Fibroblast of skin of right quadriceps (primary cell): ENCODE data around the gene WNT10A.
A peak's percentile ranks its signal among the peaks of the same experiment; 100 is the strongest.

Source experiments
- DNase-seq: peaks from one replicate; pipeline ENCODE4 v3.0.0-alpha.2; 2013

Gene WNT10A

DNA sequence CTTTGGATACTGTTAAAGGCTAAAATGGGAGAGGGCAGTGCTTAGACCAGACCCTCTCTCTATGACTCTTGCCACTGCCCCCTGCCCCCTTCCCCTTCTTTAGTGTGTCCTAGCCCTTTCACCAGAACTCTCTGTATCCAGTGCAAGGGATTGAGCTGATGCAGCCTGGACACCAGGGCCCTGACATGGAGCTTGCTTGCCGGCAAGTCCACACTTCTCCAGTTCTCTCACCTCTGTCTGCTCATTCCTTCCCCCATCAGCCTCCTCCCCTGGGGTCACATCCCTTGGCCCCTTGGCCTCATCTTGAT is 22.6 kb upstream of the WNT10A start:
- DNase-seq: no peak

DNA sequence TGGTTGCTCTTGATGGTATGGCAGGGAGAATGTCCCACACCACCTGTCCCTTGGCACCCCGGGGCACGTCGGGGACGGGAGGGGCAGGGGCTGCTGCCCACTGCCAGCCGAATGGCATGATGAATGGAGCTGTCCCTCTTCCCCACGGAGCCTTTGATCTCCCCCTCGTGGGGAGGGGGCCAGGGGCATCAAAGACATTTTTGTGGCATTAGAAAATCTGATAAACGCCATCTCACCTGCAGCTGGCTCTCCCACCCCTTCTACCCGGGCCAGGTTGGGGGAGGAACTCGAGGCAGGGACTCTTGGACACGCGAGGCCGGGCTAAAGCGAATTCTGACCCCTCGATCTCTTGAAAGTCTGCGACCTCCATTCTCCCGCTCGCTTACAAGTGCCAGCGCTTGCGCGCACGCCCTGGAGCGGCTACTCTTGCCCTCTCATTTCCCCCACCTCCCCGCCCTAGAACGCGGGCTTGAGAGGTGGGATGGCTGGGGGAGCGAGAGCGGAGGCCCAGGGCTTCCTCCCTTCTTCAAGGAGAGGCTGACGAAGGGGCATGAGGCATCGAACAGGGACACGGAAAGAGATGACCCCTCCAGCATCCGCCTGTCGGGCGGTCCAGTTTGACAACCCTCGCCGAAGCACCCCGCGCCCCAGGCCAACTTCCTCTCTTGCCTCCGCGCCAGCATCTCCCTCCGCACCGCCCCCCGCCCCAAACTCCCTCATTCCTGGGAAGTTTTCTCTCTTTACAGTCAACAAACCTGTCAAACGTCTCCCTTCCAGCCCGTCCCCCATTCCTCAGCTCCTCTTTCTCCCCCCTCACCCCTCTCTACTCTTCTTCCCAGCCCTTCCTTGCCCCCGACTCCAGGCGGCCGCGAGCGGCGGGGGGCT is 21.7 kb upstream of the WNT10A start:
- DNase-seq: no peak

DNA sequence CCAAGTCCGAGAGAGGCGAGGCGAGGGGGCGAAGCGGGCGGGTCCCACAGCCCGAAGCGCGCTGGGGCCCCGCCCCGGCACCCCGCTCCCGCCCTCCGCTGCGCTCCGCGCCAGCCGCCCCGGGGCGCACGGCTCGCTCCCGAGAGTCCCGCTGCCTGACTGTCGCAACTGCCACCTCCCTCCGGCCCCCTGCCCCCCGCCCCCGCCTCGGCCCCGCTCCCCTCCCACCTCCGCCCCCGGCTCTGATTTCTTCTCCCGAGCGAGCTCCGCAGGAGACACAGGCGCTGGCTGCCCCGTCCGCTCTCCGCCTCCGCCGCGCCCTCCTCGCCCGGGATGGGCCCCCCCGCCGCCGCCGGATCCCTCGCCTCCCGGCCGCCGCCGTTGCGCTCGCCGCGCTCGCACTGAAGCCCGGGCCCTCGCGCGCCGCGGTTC is 21.1 kb upstream of the WNT10A start, which contains the start of gene WNT6:
WNT6 (plus strand) TSS at position 250 of the 432 bp plus-strand sequence. CDS start 233 bp downstream, outside the sequence.
- no peak for DNase-seq

DNA sequence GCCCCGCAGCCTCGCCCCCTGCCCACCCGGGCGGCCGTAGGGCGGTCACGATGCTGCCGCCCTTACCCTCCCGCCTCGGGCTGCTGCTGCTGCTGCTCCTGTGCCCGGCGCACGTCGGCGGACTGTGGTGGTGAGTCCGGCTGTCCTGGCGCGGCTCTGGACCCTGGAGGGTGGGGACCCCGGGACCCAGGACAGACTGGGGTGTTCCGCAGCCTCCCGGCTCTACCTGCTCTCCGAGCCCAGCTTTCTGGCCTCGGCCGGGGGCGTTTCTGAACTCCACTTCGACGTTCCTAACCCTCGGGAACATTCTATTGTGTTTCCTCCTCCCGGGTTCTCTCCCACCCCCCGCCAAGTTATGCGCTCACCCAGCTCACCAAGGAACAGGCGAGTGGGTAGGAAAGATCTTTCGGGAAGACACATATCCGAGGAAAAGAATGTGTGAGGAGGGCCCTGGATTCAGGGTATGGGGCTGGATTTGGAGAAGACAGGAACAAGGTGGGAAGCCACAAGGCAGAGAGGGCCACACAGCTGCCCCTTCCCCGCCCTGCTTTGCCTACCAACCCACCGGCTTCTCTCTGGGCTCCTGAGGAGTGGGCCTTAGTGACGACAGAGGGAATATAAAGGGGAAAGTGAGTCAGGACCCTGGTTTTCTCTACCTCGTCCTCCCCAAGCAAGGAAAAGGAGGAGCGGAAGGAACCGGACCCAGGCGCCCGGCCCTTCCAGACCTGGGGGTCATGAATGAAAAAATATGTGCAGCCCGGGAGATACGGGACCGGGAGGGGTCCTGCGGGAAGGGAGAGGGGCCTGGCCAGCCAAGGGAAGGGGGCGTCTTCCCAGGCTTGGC is 20.4 kb upstream of the WNT10A start:
- no peak for DNase-seq

DNA sequence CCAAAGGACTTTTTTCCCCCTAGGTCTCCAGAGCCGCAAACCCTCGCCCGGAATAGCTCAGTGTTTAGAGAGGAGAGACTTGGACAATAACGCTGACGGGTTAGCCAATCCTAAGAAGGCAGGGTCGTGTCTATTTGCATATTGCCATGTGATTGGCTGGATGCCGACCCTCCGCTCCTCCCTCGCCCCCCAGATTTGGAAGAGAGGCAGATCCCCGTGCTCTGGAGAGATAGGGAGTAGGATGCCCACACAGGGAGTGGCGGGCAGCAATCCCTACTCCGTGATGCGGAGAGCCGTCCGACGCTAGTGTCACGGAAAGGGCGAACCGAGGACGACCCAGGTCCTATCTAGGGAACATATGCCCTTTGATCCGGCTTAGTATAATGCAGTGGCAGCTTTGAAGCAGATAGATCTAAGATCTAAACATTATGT is 19.7 kb upstream of the WNT10A start:
- peak; percentile 81 for DNase-seq

DNA sequence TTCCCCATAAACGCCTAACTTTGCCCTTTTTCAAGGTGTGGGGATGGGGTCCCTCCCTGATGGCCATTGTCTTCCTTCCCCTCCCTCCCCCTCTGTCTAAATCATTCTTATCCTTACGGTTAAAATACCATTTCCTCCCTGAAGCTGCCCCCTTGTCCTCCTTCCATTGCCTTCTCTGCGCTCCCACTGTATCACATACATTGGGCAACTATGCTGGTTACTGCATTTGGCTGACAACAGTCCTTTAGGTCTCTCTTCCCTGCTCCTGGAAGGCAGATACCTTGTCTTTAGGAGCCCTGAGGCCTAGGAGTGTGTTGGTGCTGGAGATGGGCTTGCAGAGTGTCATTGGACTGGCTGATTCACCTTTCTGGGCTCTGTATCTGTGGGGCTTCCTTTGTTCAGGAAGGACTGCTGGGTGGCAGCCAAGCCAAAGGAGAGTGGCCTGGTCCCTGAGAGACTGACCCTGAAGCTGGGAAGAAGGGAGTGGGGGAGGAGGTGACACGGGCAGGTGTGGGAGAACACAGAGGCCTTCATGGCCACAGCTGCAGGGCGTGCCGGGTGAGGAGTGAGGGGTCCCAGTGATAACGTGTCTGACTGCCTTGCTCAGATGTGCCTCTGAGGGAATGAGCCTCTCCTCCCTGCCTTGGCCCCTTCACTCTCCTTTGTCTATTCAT is 18.9 kb upstream of the WNT10A start:
- no peak for DNase-seq

DNA sequence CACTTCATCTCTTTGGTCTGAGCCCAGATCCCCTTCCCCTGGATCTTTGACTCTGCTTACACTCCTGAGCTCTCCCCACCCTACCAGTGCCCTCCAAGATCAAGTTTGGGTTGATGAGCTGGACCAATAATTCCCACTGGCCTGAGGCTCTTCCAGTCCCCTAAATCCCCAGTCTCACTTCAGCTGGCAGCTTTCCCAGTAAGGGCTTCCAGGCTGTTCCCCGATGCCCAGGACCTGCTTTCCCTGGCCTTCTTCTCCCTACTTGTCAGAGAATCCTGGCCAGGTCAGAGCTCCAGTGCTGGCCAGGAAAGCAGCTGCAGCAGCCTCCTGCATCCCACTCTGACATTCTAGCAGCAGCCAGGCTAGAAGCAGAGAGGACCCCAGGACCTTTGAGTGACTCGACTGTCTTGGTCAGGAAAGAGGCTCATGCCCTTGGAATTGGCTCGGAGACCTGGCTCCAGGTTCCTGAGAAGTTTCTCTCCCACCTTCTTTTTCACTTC is 17.6 kb upstream of the WNT10A start:
- DNase-seq: no peak

DNA sequence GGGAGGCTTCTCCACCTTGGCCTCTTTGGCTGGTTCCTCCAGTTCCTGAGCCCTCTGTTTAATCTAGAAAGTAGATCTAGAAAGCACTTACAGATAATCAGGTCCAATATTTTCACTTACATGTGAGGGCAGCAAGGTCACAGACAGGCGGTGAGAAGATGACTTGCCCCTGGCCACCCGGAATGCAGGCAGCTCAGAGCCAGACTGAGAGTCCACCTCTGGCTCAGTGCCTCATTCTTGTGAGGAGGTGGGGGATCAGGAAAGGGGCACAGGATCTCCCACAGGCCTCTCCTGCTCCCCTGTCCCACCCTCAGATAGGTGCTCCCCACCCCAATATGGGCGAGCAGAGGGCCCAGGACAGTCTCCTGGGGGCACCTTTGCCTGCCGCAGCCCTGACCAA is 15.3 kb upstream of the WNT10A start:
- no peak for DNase-seq

DNA sequence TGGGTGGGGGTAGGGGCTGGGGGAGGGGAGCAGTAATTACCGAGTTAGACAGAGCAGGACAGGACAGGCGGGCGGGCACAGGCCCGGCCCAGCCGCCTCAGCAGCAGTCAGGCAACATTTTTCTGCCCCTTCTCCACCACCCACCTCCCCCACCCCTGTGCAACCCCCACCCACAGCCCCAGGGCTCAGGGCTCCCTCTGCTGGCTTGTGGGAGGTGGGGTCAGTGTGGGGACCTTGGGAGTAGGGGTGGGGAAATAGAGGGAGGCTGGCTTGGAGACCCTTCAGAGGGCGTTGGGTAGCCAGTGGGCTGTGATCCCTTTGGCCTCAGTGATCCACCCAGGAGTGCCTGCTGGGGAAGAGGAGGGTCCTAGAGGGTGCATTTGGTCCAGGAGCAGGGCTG is 14.7 kb upstream of the WNT10A start:
- DNase-seq: no peak

DNA sequence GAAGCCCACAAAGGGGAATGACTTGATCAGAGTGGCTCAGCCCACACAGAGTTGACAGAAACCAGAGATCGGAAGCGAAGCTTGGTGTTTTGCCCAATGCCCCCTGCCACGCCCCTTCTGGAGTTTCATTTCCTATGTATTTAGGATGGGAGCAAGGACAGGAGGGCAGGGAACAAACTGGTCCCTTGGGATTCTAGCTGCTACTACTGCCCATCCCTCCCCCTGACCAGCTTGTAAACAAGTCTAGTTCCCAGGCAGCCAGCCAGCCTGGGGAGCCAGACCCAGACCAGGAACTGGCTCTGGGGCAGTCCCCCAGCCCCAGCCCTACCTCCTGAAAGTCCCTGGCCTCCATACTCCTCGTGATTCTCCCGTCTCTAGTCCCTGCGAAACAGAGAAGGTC is 12.8 kb upstream of the WNT10A start:
- DNase-seq: no peak

DNA sequence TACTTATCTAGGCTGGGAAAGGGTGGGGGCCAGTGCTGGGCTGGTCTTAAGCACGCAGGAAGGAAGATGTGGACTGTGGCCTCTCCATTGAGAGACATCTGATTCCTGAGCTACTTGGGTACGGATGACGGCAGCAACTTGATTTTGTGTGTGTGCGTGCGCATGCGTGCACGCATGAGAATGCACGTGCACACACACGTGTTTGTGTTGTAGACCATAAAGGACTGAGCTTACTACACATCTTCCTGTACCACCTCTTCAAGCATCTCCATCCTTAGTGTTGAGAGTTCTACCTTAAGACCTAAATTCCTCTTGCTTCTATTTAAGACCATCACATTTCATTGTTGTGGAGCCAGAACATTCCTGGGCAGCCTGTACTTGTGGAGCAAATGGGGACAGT is 11.6 kb upstream of the WNT10A start:
- DNase-seq: no peak

DNA sequence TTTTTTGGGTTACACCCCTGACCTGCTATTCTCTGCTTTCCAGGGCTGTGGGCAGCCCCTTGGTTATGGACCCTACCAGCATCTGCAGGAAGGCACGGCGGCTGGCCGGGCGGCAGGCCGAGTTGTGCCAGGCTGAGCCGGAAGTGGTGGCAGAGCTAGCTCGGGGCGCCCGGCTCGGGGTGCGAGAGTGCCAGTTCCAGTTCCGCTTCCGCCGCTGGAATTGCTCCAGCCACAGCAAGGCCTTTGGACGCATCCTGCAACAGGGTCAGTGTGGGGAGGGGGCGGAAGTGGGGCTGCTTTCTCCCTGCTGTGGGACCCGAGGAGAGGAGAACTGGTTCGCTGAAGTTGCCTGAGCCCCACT is 9.7 kb upstream of the WNT10A start:
- DNase-seq: no peak

DNA sequence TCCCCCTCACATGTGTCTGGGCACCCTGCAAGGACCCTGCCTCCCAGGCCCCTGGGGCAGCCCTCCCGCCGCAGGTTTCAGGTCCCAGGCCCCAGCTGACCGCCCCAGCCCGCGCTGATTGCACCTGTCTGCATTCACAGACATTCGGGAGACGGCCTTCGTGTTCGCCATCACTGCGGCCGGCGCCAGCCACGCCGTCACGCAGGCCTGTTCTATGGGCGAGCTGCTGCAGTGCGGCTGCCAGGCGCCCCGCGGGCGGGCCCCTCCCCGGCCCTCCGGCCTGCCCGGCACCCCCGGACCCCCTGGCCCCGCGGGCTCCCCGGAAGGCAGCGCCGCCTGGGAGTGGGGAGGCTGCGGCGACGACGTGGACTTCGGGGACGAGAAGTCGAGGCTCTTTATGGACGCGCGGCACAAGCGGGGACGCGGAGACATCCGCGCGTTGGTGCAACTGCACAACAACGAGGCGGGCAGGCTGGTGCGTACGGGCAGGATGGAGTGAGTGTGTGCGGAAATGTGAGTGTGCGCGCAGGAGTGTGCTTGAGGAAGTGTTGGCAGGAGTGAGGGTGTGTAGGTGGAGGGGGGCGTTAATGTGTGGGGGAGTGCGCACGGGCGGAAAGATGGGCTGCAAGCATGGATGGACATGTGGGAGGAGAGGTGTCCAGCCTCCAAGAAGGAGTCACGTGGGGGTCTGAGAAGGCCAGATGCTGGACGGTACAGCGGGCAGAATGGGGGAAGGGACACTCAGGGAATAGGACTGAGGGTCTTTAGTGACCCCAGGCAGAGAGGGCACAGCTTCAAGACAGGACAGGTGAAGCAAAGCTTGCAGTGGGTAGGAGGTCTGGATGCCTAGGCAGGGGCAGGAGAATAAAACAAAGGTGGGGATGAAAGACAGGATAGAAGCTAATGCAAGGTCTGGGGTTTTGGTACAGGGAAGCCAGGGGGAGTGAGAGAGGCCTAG is 9.0 kb upstream of the WNT10A start:
- DNase-seq: no peak

DNA sequence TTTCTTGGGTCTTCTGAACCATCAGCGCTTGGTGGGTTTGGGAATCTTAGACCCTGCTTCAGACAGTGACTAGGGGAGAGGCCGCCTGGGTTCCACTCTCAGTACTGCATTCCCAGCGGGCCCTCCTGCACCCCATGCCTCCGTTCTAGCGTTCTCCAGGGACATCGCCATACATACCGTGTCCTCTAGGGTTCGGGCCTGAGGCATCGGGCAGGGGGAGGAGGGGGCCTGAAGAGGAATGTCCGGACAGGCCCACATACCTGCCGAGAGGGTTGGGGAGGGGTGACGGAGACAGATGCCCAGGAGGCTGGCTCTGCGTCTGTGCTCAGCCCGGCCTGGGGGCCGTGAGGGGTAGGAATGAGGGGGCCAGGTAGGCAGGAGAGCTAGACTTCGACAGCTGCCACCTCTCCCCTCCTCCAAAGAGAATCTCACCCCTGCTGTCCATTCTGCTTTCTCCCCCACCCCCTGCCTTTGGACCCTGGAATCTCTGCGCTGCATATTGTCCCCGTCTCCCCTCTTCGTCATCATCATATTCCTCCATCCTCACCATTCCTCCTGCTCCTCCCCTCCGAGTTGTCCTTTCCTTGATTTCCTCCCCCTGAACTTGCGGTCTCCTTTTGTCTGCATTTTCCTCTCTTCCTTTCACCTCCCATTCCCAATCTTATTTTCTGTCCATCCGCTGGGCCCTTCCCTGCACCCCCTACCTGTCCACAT is 7.8 kb upstream of the WNT10A start:
- no peak for DNase-seq

DNA sequence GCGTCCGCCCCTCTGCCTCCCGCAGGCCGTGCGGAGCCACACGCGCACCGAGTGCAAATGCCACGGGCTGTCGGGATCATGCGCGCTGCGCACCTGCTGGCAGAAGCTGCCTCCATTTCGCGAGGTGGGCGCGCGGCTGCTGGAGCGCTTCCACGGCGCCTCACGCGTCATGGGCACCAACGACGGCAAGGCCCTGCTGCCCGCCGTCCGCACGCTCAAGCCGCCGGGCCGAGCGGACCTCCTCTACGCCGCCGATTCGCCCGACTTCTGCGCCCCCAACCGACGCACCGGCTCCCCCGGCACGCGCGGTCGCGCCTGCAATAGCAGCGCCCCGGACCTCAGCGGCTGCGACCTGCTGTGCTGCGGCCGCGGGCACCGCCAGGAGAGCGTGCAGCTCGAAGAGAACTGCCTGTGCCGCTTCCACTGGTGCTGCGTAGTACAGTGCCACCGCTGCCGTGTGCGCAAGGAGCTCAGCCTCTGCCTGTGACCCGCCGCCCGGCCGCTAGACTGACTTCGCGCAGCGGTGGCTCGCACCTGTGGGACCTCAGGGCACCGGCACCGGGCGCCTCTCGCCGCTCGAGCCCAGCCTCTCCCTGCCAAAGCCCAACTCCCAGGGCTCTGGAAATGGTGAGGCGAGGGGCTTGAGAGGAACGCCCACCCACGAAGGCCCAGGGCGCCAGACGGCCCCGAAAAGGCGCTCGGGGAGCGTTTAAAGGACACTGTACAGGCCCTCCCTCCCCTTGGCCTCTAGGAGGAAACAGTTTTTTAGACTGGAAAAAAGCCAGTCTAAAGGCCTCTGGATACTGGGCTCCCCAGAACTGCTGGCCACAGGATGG is 7.1 kb upstream of the WNT10A start:
- no peak for DNase-seq

DNA sequence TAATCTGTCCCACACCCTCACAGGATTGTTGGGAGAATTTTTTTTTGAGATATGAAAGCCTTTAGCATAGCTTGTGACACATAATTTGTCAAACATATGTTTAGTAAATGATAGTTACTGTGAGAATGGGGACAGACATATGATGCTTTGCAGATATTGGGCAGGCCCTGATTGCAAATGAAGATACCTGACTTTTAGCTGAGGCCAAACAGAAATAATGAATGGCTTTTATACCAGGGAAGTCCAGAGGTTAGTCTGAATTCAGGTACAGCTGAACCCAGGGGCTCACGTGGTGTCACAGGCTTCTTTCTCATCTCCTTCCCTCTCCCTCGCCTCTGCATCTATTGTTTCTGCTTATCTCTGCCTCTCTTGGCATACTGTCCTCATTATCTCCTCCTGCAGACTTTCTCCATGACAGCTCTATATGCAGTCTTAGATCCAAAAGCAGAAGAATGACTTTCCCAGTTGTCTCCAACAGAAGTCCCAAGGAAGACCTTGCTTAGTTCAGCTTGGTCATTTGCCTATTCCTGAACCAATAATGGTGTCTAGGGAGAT is 4.9 kb upstream of the WNT10A start:
- no peak for DNase-seq

DNA sequence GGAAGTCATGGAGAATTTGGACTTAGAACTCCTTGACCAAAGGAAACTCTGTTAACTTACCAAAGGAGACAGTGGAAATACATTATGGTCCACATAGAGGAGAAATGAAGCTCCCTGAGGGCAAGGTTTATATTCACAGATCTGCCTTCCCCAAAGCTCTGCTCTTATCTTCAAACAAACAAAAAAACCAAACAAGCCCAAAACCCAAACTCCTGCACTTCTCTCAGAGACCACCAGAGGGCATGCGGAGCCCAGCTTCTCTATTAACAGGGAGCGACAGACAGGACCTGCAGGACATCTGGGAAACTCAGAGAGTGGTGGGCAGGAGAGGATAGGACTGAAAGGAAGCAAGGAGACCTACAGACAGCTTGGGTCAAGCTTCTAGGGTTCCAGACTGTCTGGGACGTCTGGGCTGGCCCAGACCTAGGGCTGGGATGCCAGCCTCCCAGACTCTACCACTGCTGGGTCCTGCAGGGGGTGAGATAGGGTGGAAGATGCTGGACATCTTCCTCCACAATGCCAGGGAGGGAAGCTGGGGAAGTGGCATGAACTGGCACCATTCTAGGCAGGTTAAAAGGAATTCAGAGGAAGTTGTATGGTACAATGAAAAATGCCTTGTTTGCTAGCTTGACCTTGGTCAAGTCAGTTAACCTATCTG is 4.0 kb upstream of the WNT10A start:
- DNase-seq: peak; percentile 49

DNA sequence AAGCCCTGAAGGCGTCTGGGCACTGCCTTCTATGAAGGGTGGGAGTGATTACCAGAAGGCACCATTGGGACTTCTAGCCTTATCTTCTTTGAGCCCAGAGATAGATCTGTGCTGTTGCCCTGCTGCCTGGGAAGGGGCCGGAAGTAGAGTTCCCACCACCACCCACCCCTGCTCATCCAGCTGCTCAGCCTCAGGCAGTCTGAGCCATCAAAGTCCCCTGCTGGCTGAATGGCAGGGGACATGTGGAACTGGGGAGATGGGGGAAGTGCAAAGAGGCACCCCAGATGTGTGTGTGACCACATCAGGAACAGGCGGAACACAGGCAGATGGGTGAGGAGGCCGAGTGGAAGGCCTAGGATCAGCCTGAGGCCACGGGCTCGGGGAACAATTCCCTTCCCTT is 3.3 kb upstream of the WNT10A start:
- no peak for DNase-seq

DNA sequence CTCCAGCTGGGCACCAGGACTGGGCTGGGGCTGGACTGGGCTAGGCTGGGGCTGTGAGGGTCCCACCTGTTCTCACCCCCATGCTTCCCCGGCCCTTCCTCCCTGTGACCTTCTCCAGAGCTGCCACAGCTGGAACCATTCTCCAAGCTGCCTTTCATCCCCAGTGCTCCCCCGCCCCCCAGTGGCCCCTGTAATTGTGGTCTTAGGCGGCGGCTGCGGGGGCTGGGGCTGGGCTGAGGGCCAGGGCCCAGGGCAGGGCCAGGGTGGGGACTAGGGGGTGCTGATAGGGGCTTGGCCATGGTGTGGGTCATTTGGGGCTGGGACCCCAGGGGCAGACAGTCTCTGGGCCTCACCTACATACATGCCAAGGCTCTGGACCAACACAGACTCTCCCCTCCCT is 2.8 kb upstream of the WNT10A start:
- no peak for DNase-seq

DNA sequence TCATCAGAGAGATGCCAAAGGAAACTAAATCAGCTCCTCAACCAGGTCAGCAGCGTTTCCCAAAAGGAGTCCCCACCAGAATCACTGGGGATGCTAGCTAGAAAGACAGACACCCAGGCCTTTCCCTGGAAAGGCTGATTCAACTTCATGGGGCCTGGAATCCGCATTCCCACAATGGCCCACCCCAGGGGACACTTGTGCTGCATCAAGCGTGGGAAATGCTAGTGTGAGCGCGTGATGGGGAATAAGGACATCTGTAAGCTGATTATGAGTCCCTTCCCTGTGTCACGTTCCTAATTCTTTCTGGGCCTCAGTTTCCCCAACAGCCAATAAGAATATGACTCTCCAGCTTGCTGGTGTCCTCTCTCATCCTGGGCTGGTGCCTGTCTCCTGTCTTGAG is 2.2 kb upstream of the WNT10A start:
- no peak for DNase-seq
